Mesothelial cell of epicardium (in vitro differentiated cells): ENCODE results near the gene CACNA1C. TPM values are rescaled to one million over a fixed set of nuclear protein-coding genes. Genes with fewer than 3 reads are reported as not detected.

Experiments
- DNase-seq, 2 experiments: peaks; one replicate each; pipeline ENCODE4 v3.0.0; 2021; ENCODE audit warnings: low spot score in 2 of 2; ENCODE audit not compliant: unreplicated experiment in 2 of 2
- H3K27ac Mint-ChIP-seq: 2 replicates; pipeline ENCODE4 v1.8.0; 2021; ENCODE audit warnings: mixed read lengths
- H3K27me3 Mint-ChIP-seq: 2 replicates; pipeline ENCODE4 v1.8.0; 2021; ENCODE audit warnings: low read depth, mixed read lengths
- H3K36me3 Mint-ChIP-seq: 2 replicates; pipeline ENCODE4 v1.8.0; 2021; ENCODE audit warnings: mixed read lengths
- H3K4me1 Mint-ChIP-seq: 2 replicates; pipeline ENCODE4 v1.8.0; 2021; ENCODE audit warnings: mixed read lengths
- H3K4me3 Mint-ChIP-seq: 2 replicates; pipeline ENCODE4 v1.8.0; 2021; ENCODE audit warnings: mild to moderate bottlenecking, moderate library complexity, mixed read lengths
- H3K9me3 Mint-ChIP-seq: 2 replicates; pipeline ENCODE4 v1.8.0; 2021; ENCODE audit warnings: mixed read lengths
- CTCF ChIP-seq: fragments of 200-600 bp; sonication (generic); IDR thresholded peaks from one replicate; pipeline ENCODE4 v1.5.0; 2021; ENCODE audit warnings: antibody characterized with exemption; ENCODE audit not compliant: unreplicated experiment
- total RNA-seq: library from RNA; stranded (reverse); gene quantifications from 3 replicates; pipeline ENCODE4 v1.2.1, GENCODE V29; 2021

CACNA1C gene
- total RNA-seq, 1 donor from 2014 or later = 33.6 TPM

GRCh38 chr12:2415568-2415944 is 362.8 kb downstream of the CACNA1C start:
- no peak for TF ChIP-seq CTCF
- Mint-ChIP-seq H3K27me3 (no peaks in the 10 kb centered on the region), H3K4me1 (peaks cover 10% of the 10 kb centered on the region), H3K4me3 (no peak overlapping the region), H3K27ac (no peak overlapping the region), H3K9me3 (no peaks in the 10 kb centered on the region), H3K36me3 (no peaks in the 10 kb centered on the region)
- DNase-seq = no peak

- TF ChIP-seq CTCF = no peak
- Mint-ChIP-seq H3K9me3 (no peaks in the 10 kb centered on the region), H3K4me3 (no peak overlapping the region), H3K4me1 (peaks cover 8% of the 10 kb centered on the region), H3K27me3 (no peaks in the 10 kb centered on the region), H3K27ac (no peak overlapping the region), H3K36me3 (no peaks in the 10 kb centered on the region)
- no peak for DNase-seq
Measured at GRCh38 chr12:2416158-2416557, 363.4 kb downstream of the CACNA1C start.

GRCh38 chr12:2417481-2418160 is 364.8 kb downstream of the CACNA1C start:
- Mint-ChIP-seq H3K4me3 (no peak overlapping the region), H3K27ac (no peak overlapping the region), H3K36me3 (no peaks in the 10 kb centered on the region), H3K4me1 (peaks cover 4% of the 10 kb centered on the region), H3K9me3 (no peaks in the 10 kb centered on the region), H3K27me3 (no peaks in the 10 kb centered on the region)
- TF ChIP-seq CTCF = no peak
- no peak for DNase-seq

GRCh38 chr12:2418579-2418978 is 365.8 kb downstream of the CACNA1C start:
- H3K27ac Mint-ChIP-seq = no peak overlapping the region
- no peaks in the 10 kb centered on the region for H3K27me3 Mint-ChIP-seq
- no peaks in the 10 kb centered on the region for H3K36me3 Mint-ChIP-seq
- H3K9me3 Mint-ChIP-seq = no peaks in the 10 kb centered on the region
- H3K4me3 Mint-ChIP-seq = no peak overlapping the region
- peaks cover 4% of the 10 kb centered on the region for H3K4me1 Mint-ChIP-seq
- TF ChIP-seq CTCF = no peak
- no peak for DNase-seq

GRCh38 chr12:2422591-2422990 is 369.8 kb downstream of the CACNA1C start:
- no peak for DNase-seq
- Mint-ChIP-seq H3K9me3 (peaks cover 13% of the 10 kb centered on the region), H3K4me3 (no peak overlapping the region), H3K4me1 (peaks cover under 1% of the 10 kb centered on the region), H3K36me3 (peaks cover 3% of the 10 kb centered on the region), H3K27me3 (no peaks in the 10 kb centered on the region), H3K27ac (no peak overlapping the region)
- TF ChIP-seq CTCF = no peak

- no peaks in the 10 kb centered on the region for H3K4me1 Mint-ChIP-seq
- peaks cover 3% of the 10 kb centered on the region for H3K36me3 Mint-ChIP-seq
- DNase-seq = no peak
- H3K27ac Mint-ChIP-seq = no peak overlapping the region
- H3K9me3 Mint-ChIP-seq = peaks cover 16% of the 10 kb centered on the region
- no peak overlapping the region for H3K4me3 Mint-ChIP-seq
- TF ChIP-seq CTCF = no peak
- H3K27me3 Mint-ChIP-seq = no peaks in the 10 kb centered on the region
Measured at GRCh38 chr12:2429032-2429431, 376.2 kb downstream of the CACNA1C start.
